Sigmoid colon (tissue), 3 donors: Measurements from ENCODE around the gene TUB.

Source experiments
- POLR2A ChIP-seq, 2 donors: fragments of 450-650 bp; IDR thresholded peaks; one replicate each; pipeline ENCODE4 v1.6.1; 2016; ENCODE audit warnings: antibody characterized with exemption in 2 of 2, mild to moderate bottlenecking in 2 of 2, moderate library complexity in 2 of 2
- TF ChIP-seq, protein P1 (sequence below), 4 experiments: fragments of 450-650 bp in 3 of 4; fragments of 200-600 bp in 1 of 4; IDR thresholded peaks; one replicate each; pipeline ENCODE4 v1.5.1; 2016 to 2019; ENCODE audit warnings: antibody characterized with exemption in 4 of 4, mild to moderate bottlenecking in 3 of 4, moderate library complexity in 2 of 4

DNA sequence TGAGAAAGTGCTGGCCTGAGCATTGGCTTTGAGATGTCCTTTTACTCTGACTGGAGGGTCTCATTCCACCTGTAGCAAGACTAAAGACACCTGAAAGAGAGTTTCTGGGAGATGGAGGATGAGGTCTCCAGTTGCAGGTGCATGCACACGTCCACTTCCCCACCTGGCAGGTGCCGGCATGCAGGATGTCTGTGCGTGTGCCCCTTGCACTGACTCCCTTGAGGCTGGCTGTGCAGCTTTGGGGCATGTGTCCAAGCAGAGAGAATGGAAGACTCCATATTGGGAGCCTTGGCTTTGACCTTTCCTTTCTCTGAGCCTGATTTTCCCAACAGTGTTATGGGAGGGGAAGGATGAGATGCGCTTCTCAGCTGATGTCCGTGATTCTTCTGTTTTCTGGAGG lies 44.0 kb upstream of the TUB start:
- TF ChIP-seq POLR2A (IDR thresholded peaks at IDR 0.05) = no peak
- TF ChIP-seq, protein P1, sequence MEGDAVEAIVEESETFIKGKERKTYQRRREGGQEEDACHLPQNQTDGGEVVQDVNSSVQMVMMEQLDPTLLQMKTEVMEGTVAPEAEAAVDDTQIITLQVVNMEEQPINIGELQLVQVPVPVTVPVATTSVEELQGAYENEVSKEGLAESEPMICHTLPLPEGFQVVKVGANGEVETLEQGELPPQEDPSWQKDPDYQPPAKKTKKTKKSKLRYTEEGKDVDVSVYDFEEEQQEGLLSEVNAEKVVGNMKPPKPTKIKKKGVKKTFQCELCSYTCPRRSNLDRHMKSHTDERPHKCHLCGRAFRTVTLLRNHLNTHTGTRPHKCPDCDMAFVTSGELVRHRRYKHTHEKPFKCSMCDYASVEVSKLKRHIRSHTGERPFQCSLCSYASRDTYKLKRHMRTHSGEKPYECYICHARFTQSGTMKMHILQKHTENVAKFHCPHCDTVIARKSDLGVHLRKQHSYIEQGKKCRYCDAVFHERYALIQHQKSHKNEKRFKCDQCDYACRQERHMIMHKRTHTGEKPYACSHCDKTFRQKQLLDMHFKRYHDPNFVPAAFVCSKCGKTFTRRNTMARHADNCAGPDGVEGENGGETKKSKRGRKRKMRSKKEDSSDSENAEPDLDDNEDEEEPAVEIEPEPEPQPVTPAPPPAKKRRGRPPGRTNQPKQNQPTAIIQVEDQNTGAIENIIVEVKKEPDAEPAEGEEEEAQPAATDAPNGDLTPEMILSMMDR (IDR thresholded peaks at IDR 0.05) = no peak
